ENCODE data around the gene SLC4A4.

The SLC4A4 gene

GRCh38 chr4:71550220-71551165 is 211.7 kb downstream of the SLC4A4 start:
- TF ChIP-seq USF1 (IDR thresholded peaks at IDR 0.05) (no peak), TEAD4 (IDR thresholded peaks at IDR 0.05) (no peak)

- no peak for TF ChIP-seq NFIC (IDR thresholded peaks at IDR 0.05)
- TF ChIP-seq YY1 (IDR thresholded peaks at IDR 0.05; ENCODE audit: low read depth): no peak
- TF ChIP-seq RAD21 (IDR thresholded peaks at IDR 0.05; ENCODE audit: low read depth): peak; percentile 51
These were observed 214.8 kb downstream of the SLC4A4 start for GRCh38 chr4:71553605-71554004.

- TF ChIP-seq CREB1 (IDR thresholded peaks at IDR 0.05; ENCODE audit: low read depth): no peak
- no peak for TF ChIP-seq YY1 (IDR thresholded peaks at IDR 0.05; ENCODE audit: low read depth)
- no peak for TF ChIP-seq USF1 (IDR thresholded peaks at IDR 0.05)
- TF ChIP-seq TAF1 (IDR thresholded peaks at IDR 0.05; ENCODE audit: low read depth): no peak
- TF ChIP-seq ZBTB7A (IDR thresholded peaks at IDR 0.05; ENCODE audit: low read depth): no peak
- TF ChIP-seq EGR1 (IDR thresholded peaks at IDR 0.05): no peak
These were observed 215.2 kb downstream of the SLC4A4 start for GRCh38 chr4:71554025-71554424.

GRCh38 chr4:71558248-71558647 is 219.4 kb downstream of the SLC4A4 start:
- TF ChIP-seq EGR1 (IDR thresholded peaks at IDR 0.05): no peak
- TF ChIP-seq TEAD4 (IDR thresholded peaks at IDR 0.05): no peak
- TF ChIP-seq EP300 (IDR thresholded peaks at IDR 0.05; ENCODE audit: borderline replicate concordance): no peak
- no peak for TF ChIP-seq REST (IDR thresholded peaks at IDR 0.05; ENCODE audit: low read depth)

GRCh38 chr4:71559957-71560571 is 221.2 kb downstream of the SLC4A4 start:
- no peak for TF ChIP-seq YY1 (IDR thresholded peaks at IDR 0.05; ENCODE audit: low read depth)
- no peak for TF ChIP-seq TEAD4 (IDR thresholded peaks at IDR 0.05)
- no peak for TF ChIP-seq ZBTB7A (IDR thresholded peaks at IDR 0.05; ENCODE audit: low read depth)
- no peak for TF ChIP-seq EGR1 (IDR thresholded peaks at IDR 0.05)
- TF ChIP-seq TCF12 (IDR thresholded peaks at IDR 0.05; ENCODE audit: low read depth): no peak
- no peak for TF ChIP-seq MAX (IDR thresholded peaks at IDR 0.05)
- no peak for TF ChIP-seq TAF1 (IDR thresholded peaks at IDR 0.05; ENCODE audit: low read depth)
- no peak for TF ChIP-seq REST (IDR thresholded peaks at IDR 0.05; ENCODE audit: low read depth)
- TF ChIP-seq NFIC (IDR thresholded peaks at IDR 0.05): no peak
- no peak for TF ChIP-seq FOXM1 (IDR thresholded peaks at IDR 0.05; ENCODE audit: borderline replicate concordance, low read depth)
- no peak for TF ChIP-seq USF1 (IDR thresholded peaks at IDR 0.05)
- no peak for TF ChIP-seq EP300 (IDR thresholded peaks at IDR 0.05; ENCODE audit: borderline replicate concordance)
- no peak for TF ChIP-seq CEBPB (IDR thresholded peaks at IDR 0.05)
- no peak for TF ChIP-seq RAD21 (IDR thresholded peaks at IDR 0.05; ENCODE audit: low read depth)
- TF ChIP-seq CREB1 (IDR thresholded peaks at IDR 0.05; ENCODE audit: low read depth): no peak

- no peak for TF ChIP-seq CREB1 (IDR thresholded peaks at IDR 0.05; ENCODE audit: low read depth)
- no peak for TF ChIP-seq TCF12 (IDR thresholded peaks at IDR 0.05; ENCODE audit: low read depth)
- TF ChIP-seq TAF1 (IDR thresholded peaks at IDR 0.05; ENCODE audit: low read depth): no peak
- no peak for TF ChIP-seq MAX (IDR thresholded peaks at IDR 0.05)
- TF ChIP-seq ZBTB7A (IDR thresholded peaks at IDR 0.05; ENCODE audit: low read depth): no peak
- TF ChIP-seq TEAD4 (IDR thresholded peaks at IDR 0.05): no peak
- TF ChIP-seq USF1 (IDR thresholded peaks at IDR 0.05): no peak
- TF ChIP-seq RAD21 (IDR thresholded peaks at IDR 0.05; ENCODE audit: low read depth): no peak
- no peak for TF ChIP-seq FOXM1 (IDR thresholded peaks at IDR 0.05; ENCODE audit: borderline replicate concordance, low read depth)
- no peak for TF ChIP-seq NFIC (IDR thresholded peaks at IDR 0.05)
- TF ChIP-seq EP300 (IDR thresholded peaks at IDR 0.05; ENCODE audit: borderline replicate concordance): no peak
- no peak for TF ChIP-seq REST (IDR thresholded peaks at IDR 0.05; ENCODE audit: low read depth)
- no peak for TF ChIP-seq CEBPB (IDR thresholded peaks at IDR 0.05)
- TF ChIP-seq YY1 (IDR thresholded peaks at IDR 0.05; ENCODE audit: low read depth): no peak
- TF ChIP-seq EGR1 (IDR thresholded peaks at IDR 0.05): no peak
These were observed 226.0 kb downstream of the SLC4A4 start for GRCh38 chr4:71564775-71565174.
